HG03520 (cell line): Measurements from ENCODE around the gene ASTL.
"Not testable (repeated sequence)": the region's sequence is repeated elsewhere in the genome, so short reads cannot be mapped to it uniquely, and the experiment has no call there.

ENCODE experiments used
- ATAC-seq: cut with Tn5 transposase; IDR thresholded peaks from one replicate; pipeline ENCODE4 v1.9.1; 2021; ENCODE audit warnings: mild to moderate bottlenecking, moderate library complexity; ENCODE audit not compliant: unreplicated experiment

The ASTL gene

GRCh38 chr2:96084858-96085518 lies 53.3 kb downstream of the ASTL start:
- ATAC-seq, result not testable (repeated sequence)

- no peak for ATAC-seq
These were observed 54.1 kb downstream of the ASTL start for GRCh38 chr2:96083989-96084857.

- ATAC-seq, result no peak
These were observed 55.0 kb downstream of the ASTL start for GRCh38 chr2:96083064-96083939.

- no peak for ATAC-seq
These were observed 55.9 kb downstream of the ASTL start for GRCh38 chr2:96082211-96083063.

GRCh38 chr2:96081042-96081441 lies 57.3 kb downstream of the ASTL start:
- ATAC-seq, result no peak

- ATAC-seq, result no peak
These were observed 63.0 kb downstream of the ASTL start for GRCh38 chr2:96075199-96075771.

- ATAC-seq, result no peak
These were observed 64.1 kb downstream of the ASTL start for GRCh38 chr2:96074156-96074555.

GRCh38 chr2:96073170-96073775 lies 65.0 kb downstream of the ASTL start:
- no peak for ATAC-seq
